ENCODE measurements around the gene MCTP2.

Gene MCTP2

DNA sequence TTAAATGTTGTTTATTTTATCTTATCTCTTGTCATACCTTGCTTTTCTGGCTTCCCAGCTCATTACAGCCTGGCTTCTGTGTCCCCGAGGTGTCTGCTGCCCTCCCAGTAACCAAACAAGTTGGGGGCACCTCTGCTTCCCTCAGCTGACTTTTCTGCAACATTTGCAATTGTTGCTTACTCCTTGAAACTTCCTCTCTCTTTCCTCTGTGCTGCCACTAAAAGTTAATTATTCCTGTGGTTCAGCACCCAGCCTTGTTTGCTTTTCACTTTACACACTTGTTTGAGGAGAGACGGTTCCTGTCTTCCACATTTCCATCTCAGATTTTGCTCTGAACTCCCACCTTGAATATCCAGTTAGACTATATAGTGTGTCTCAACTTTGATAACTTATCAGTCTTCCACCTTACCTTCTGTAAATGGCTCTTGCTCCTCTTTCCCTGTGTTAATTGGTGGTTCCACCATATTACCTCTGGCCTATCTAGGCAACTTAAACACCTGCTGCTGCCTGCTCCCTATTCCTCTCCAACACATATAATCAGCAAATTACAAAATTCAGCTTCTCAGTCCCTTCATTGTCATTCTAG lies 21.6 kb downstream of the MCTP2 start:
- H3K27me3 ChIP-seq (ENCODE audit: insufficient read depth, poor library complexity, severe bottlenecking): no peaks in the 10 kb centered on the region
- no peak for DNase-seq (ENCODE audit: low read depth in 1 of 2, low spot score in 1 of 2)
- TF ChIP-seq, protein P1, sequence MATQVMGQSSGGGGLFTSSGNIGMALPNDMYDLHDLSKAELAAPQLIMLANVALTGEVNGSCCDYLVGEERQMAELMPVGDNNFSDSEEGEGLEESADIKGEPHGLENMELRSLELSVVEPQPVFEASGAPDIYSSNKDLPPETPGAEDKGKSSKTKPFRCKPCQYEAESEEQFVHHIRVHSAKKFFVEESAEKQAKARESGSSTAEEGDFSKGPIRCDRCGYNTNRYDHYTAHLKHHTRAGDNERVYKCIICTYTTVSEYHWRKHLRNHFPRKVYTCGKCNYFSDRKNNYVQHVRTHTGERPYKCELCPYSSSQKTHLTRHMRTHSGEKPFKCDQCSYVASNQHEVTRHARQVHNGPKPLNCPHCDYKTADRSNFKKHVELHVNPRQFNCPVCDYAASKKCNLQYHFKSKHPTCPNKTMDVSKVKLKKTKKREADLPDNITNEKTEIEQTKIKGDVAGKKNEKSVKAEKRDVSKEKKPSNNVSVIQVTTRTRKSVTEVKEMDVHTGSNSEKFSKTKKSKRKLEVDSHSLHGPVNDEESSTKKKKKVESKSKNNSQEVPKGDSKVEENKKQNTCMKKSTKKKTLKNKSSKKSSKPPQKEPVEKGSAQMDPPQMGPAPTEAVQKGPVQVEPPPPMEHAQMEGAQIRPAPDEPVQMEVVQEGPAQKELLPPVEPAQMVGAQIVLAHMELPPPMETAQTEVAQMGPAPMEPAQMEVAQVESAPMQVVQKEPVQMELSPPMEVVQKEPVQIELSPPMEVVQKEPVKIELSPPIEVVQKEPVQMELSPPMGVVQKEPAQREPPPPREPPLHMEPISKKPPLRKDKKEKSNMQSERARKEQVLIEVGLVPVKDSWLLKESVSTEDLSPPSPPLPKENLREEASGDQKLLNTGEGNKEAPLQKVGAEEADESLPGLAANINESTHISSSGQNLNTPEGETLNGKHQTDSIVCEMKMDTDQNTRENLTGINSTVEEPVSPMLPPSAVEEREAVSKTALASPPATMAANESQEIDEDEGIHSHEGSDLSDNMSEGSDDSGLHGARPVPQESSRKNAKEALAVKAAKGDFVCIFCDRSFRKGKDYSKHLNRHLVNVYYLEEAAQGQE (IDR thresholded peaks at IDR 0.05; ENCODE audit: insufficient replicate concordance, low read depth): no peak
- TF ChIP-seq GABPA (IDR thresholded peaks at IDR 0.05; ENCODE audit: low read depth): no peak
- no peak for TF ChIP-seq SPI1 (IDR thresholded peaks at IDR 0.05; ENCODE audit: borderline replicate concordance, low read depth)
- no peak for TF ChIP-seq POLR2AphosphoS5 (IDR thresholded peaks at IDR 0.05; ENCODE audit: low read depth)
- TF ChIP-seq, protein P2, sequence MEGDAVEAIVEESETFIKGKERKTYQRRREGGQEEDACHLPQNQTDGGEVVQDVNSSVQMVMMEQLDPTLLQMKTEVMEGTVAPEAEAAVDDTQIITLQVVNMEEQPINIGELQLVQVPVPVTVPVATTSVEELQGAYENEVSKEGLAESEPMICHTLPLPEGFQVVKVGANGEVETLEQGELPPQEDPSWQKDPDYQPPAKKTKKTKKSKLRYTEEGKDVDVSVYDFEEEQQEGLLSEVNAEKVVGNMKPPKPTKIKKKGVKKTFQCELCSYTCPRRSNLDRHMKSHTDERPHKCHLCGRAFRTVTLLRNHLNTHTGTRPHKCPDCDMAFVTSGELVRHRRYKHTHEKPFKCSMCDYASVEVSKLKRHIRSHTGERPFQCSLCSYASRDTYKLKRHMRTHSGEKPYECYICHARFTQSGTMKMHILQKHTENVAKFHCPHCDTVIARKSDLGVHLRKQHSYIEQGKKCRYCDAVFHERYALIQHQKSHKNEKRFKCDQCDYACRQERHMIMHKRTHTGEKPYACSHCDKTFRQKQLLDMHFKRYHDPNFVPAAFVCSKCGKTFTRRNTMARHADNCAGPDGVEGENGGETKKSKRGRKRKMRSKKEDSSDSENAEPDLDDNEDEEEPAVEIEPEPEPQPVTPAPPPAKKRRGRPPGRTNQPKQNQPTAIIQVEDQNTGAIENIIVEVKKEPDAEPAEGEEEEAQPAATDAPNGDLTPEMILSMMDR (IDR thresholded peaks at IDR 0.05; ENCODE audit: insufficient read depth, low read length): no peak
- no peak overlapping the region for H3K4me3 ChIP-seq (replicated peaks; ENCODE audit: insufficient read depth, low read length)
- no peak overlapping the region for H3K27ac ChIP-seq (replicated peaks)

DNA sequence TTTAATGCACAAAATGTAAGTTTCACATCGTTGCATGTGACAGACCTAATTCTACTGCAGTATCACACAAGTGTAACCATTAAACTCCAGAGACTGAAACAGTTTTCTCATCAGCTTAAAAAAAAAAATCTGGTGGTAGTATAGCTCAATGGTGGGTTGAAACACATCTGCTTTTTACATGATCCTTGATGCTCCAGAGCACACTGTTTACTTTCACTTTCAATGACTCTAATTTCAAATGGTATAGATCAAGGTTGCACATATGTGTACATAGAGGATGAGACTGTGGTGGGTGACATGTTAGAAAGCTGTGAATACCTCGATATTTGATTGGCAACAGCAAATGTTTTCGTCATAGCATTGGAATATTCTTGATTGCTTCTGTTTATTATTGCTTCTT lies 22.4 kb downstream of the MCTP2 start:
- TF ChIP-seq, protein P2 (IDR thresholded peaks at IDR 0.05; ENCODE audit: insufficient read depth, low read length): no peak
- TF ChIP-seq, protein P1 (IDR thresholded peaks at IDR 0.05; ENCODE audit: insufficient replicate concordance, low read depth): no peak
- TF ChIP-seq SPI1 (IDR thresholded peaks at IDR 0.05; ENCODE audit: borderline replicate concordance, low read depth): no peak
- no peak for TF ChIP-seq POLR2AphosphoS5 (IDR thresholded peaks at IDR 0.05; ENCODE audit: low read depth)
- no peak for TF ChIP-seq GABPA (IDR thresholded peaks at IDR 0.05; ENCODE audit: low read depth)
- DNase-seq (ENCODE audit: low read depth in 1 of 2, low spot score in 1 of 2): no peak
- Histone ChIP-seq H3K4me3 (replicated peaks; ENCODE audit: insufficient read depth, low read length) (no peak overlapping the region), H3K27me3 (ENCODE audit: insufficient read depth, poor library complexity, severe bottlenecking) (no peaks in the 10 kb centered on the region), H3K27ac (replicated peaks) (no peak overlapping the region)

- Histone ChIP-seq H3K4me3 (replicated peaks; ENCODE audit: insufficient read depth, low read length) (no peak overlapping the region), H3K27ac (replicated peaks) (no peak overlapping the region), H3K27me3 (ENCODE audit: insufficient read depth, poor library complexity, severe bottlenecking) (no peaks in the 10 kb centered on the region)
- TF ChIP-seq, protein P2 (IDR thresholded peaks at IDR 0.05; ENCODE audit: insufficient read depth, low read length): no peak
- TF ChIP-seq SPI1 (IDR thresholded peaks at IDR 0.05; ENCODE audit: borderline replicate concordance, low read depth): no peak
- TF ChIP-seq GABPA (IDR thresholded peaks at IDR 0.05; ENCODE audit: low read depth): no peak
- TF ChIP-seq, protein P1 (IDR thresholded peaks at IDR 0.05; ENCODE audit: insufficient replicate concordance, low read depth): no peak
- TF ChIP-seq POLR2AphosphoS5 (IDR thresholded peaks at IDR 0.05; ENCODE audit: low read depth): no peak
- DNase-seq (ENCODE audit: low read depth in 1 of 2, low spot score in 1 of 2): no peak
These were observed 24.2 kb downstream of the MCTP2 start for GRCh38 chr15:94255540-94255939.
